D721Med (cell line): ENCODE results near the gene PDE3A.

Experiments used
- DNase-seq: peaks from one replicate; pipeline ENCODE4 v3.0.0; 2011; ENCODE audit warnings: low spot score; ENCODE audit not compliant: insufficient read length
- FAIRE-seq: peaks from 2 replicates; lab custom pipeline; 2011; peaks lifted over from hg19 to GRCh38; lab: Jason Lieb, UNC
- CTCF ChIP-seq: IDR thresholded peaks from 2 replicates; pipeline ENCODE4 v1.5.1; 2012; ENCODE audit warnings: mild to moderate bottlenecking, control low read depth; ENCODE audit not compliant: insufficient read depth; ENCODE audit errors: missing control alignments

Gene PDE3A

GRCh38 chr12:20625531-20625930 is 257.2 kb downstream of the PDE3A start:
- DNase-seq (no peak), FAIRE-seq (no peak)
- TF ChIP-seq CTCF, result no peak

DNA sequence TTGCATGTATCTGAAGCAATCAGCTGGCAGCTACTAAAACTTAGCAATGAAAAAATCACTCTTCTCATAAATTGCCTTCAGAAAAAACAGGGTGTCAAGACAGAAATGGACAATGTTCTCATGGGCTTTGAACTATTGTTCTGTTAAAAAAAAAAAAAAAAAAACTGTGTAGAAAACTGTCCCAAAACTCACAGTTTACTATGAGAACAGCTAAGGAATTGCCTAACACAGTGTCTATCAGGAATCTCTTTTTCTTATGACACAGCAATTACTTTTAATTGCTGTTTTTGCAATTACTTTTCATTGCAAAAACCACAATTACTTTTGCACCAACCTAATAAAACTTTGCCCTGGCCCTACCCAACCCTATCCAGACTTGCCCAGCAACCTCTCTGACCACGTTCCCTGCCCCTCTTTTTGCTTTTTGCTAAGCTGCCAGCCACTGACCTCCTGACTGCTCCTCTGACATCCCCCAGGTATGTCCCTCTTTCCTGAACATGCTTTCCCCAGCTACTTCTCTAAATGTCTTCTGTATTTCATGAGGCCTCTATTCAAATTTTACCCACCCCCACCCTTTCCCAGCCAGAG is 258.8 kb downstream of the PDE3A start:
- no peak for DNase-seq
- no peak for FAIRE-seq
- TF ChIP-seq CTCF, result no peak

- FAIRE-seq (no peak), DNase-seq (no peak)
- no peak for TF ChIP-seq CTCF
These were observed 260.0 kb downstream of the PDE3A start for GRCh38 chr12:20628226-20628787.

DNA sequence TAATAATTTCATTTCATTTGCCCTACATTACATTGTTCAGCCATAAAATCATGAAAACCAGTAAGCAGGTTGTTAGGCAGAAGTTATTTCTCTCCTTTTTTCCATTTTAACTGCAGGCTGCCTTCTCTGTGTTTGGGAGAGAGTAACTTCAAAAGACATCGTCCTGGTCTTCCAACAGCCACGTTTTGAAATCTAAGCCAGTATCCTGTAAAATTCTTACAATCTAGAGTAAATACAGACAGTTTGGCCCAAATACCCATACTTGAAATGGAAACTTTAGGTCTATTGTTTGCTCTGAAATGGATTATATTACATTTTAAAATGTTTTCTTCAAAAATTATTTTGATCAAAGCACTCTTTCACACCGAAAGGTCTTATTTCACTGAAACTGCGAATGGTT is 260.7 kb downstream of the PDE3A start:
- no peak for FAIRE-seq

DNA sequence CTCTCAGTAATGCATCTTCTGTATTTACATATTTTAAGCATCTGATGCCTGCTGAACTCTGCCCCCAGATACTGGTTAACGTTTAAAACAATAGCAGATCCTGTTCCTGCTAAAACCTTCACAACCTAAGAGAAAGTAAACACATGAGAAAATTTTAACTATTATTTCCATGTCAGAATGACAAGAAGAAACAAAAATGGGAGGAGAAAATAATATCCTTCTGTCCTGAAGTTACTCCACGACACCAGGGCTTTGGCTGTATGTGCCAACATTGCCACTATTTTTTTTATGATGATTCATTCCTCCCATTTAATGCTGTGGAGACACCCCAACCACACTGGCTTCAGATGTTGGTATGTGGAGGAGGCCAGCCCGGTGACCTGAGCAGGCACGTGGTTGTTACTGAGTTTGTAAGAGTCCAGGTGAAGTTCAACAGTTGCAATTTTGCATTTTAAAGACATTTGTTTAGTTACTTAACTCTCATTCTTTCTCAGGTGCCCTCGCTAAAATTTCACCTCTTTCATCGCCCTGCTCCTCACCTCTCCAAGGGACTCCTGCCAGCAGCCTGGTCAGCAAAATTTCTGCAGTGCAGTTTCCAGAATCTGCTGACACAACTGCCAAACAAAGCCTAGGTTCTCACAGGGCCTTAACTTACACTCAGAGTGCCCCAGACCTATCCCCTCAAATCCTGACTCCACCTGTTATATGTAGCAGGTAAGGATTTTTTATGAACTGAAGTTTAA is 261.2 kb downstream of the PDE3A start:
- DNase-seq (no peak), FAIRE-seq (no peak)
- no peak for TF ChIP-seq CTCF

More for the DNA sequence above, 260.7 kb downstream of the PDE3A start:
- DNase-seq, result no peak
- no peak for TF ChIP-seq CTCF

- DNase-seq (no peak), FAIRE-seq (no peak)
- TF ChIP-seq CTCF, result no peak
These were observed 263.4 kb downstream of the PDE3A start for GRCh38 chr12:20631711-20632110.

GRCh38 chr12:20641106-20641505 is 272.8 kb downstream of the PDE3A start:
- no peak for TF ChIP-seq CTCF
- no peak for FAIRE-seq
- no peak for DNase-seq
